HG02840 (cell line): Measurements from ENCODE around the gene LILRB4.
"Not testable (repeated sequence)": the region's sequence is repeated elsewhere in the genome, so short reads cannot be mapped to it uniquely, and the experiment has no call there.

Experiments used
- ATAC-seq: cut with Tn5 transposase; IDR thresholded peaks from one replicate; pipeline ENCODE4 v1.9.1; 2021; ENCODE audit warnings: mild to moderate bottlenecking, moderate library complexity, moderate number of reproducible peaks; ENCODE audit not compliant: unreplicated experiment, low FRiP score

The LILRB4 gene

DNA sequence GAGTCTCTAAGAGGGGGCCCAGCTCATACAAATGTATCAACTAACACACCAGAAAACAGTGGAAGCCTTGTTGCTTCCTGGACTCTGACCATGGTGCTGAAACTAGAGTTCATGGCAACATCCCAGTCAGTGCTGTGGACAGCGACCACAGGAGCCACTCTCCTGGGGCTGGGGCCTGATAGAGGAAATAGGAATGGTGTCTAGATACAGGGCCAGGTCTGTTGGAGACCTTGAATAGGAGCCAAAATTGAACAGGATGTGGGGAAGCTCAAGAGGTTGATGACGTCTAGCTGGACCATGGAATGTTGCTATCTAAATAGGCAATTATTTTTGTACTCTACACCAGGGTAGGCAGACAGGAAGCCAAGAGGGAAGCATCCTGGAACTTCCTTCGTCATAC, 21.7 kb downstream of the LILRB4 start:
- no peak for ATAC-seq

DNA sequence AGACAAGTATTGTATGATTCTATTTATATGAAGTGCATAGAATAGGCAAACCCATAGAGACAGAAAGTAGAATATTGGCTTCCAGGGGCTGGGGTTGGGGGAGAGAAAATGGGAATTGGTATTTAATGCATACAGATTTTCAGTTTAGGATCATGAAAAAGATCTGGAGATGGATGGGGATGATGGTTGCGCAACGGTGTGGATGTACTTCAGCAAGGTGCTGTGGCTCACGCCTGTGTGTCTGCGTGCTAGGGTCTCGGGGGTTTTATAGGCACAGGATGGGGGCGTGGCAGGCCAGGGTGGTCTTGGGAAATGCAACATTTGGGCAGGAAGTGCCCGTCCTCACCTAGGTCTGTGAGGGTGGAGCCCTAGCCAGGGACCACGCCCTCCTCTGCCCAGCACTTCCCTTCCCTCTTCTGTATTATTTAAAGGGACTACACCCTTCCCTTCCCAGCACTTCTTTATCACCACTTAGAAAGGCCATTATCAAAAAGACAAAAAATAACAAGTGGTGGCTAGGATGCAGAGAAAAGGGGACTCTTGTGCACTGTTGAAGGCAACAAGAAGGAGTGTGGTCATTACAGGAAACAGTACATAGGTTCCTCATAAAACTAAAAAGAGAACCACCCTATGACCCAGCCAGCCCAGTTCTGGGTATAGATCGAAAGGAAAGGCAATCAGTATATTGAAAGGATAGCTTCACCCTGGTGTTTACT, 29.0 kb downstream of the LILRB4 start:
- ATAC-seq: no peak

- ATAC-seq: no peak
Observed at GRCh38 chr19:54692298-54692615, 29.5 kb downstream of the LILRB4 start.

GRCh38 chr19:54694648-54695047, 31.9 kb downstream of the LILRB4 start:
- no peak for ATAC-seq

GRCh38 chr19:54696117-54696548, 33.3 kb downstream of the LILRB4 start:
- ATAC-seq: no peak

DNA sequence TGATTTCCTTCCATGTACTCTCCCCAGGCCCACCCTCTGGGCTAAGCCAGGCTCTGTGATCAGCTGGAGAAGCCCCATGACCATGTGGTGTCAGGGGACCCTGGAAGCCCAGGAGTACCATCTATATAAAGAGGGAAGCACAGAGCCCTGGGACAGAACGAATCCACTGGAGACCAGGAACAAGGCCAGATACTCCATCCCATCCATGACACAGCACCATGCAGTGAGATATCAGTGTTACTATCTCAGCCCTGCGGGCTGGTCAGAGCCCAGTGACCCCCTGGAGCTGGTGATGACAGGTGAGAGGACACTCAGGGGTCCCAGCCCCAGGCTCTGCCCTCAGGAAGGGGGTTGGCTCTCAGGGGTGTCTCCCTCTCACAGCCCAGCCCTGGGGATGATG, 34.0 kb downstream of the LILRB4 start:
- ATAC-seq: no peak

GRCh38 chr19:54697716-54698115, 34.9 kb downstream of the LILRB4 start:
- ATAC-seq: not testable (repeated sequence)

GRCh38 chr19:54704928-54705327, 42.1 kb downstream of the LILRB4 start:
- ATAC-seq: no peak

DNA sequence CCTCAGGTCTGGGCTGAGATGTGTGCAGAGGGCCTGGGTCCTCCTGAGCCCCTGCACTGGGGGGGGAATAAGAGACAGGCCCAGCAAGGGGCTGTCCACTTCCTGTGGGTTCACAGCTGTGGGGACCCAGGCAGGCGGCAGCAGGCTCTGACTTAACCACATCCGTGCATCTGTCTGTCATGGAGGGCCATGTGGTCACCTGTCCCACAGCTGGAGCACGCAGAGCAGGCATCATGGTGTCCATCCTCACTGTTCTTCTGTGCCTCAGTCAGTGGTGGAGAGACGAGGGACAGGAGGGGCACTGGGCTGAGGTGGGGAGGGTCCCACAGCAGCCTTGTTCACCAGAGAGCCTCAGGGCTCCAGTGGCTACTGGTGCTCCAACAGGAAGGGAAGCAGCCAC, 45.2 kb downstream of the LILRB4 start:
- ATAC-seq: no peak

DNA sequence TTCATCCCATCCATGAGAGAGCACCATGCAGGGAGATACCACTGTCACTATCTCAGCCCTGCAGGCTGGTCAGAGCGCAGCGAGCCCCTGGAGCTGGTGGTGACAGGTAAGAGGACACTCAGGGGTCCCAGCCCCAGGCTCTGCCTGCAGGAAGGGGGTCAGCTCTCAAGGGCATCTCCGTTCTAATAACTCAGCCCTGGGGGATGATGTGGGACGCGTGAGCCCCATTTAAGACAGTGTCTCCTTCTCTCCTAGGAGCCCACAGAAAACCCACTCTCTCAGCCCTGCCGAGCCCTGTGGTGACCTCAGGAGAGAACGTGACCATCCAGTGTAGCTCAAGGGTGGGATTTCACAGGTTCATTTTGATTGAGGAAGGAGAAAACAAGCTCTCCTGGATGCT, 46.0 kb downstream of the LILRB4 start:
- no peak for ATAC-seq

DNA sequence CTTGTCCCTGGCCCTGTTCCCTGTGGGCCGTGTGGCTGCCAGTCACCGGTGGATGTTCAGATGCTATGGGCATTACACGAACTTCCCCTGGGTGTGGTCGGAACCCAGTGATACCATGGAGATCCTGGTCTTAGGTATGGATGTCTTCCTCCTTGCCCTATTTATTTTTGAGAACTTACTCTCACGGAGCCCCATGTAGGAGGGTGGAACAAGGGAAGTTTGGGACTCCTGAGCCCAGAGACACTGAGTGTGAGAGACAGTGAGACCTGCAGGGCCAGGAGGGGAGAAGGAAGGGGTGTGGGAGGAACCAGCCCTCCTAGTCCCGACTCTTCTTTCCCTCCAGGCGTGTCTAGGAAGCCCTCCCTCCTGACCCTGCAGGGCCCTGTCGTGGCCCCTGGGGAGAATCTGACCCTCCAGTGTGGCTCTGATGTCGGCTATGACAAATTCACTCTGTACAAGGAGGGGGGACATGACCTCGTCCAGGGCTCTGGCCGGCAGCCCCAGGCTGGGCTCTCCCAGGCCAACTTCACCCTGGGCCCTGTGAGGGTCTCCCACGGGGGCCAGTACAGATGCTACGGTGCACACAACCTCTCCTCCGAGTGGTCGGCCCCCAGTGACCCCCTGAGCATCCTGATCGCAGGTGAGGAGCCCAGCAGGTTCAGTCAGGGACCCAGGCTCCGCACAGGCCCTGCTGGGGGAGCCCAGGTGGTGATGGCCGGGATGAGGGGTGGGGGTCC, 46.6 kb downstream of the LILRB4 start:
- ATAC-seq: no peak

GRCh38 chr19:54709956-54710355, 47.2 kb downstream of the LILRB4 start:
- not testable (repeated sequence) for ATAC-seq
